Stimulated activated CD4-positive, alpha-beta T cell treated with anti-CD3 and anti-CD28 coated beads, Interleukin-4, amount 100 ng/mL, for 48 hours (primary cell): ENCODE data around the gene FSTL4.

Experiments used
- DNase-seq, 2 donors: peaks; one replicate each; pipeline ENCODE4 v3.0.0-alpha.2; 2020; ENCODE audit warnings: low read depth in 2 of 2

FSTL4 gene

DNA sequence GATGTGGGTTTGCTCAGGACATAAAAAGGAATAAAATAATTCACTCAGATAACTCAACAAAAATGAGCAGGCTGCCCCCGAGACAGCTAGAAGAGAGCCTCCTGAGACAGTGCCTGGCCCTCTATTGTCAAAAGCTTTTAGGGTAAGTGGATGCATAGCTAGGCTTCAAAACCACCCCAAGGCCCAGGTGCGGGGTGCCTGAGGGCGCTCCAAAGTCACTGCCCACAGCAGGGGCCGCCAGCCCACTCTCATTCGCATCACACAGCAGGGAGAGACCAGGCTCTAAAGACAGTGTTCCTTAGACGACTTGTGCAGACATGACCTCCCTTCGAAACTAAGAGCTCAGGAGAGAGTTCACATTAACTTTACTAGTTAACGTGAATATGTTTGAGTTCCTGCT, 271.5 kb downstream of the FSTL4 start:
- DNase-seq = no peak

DNA sequence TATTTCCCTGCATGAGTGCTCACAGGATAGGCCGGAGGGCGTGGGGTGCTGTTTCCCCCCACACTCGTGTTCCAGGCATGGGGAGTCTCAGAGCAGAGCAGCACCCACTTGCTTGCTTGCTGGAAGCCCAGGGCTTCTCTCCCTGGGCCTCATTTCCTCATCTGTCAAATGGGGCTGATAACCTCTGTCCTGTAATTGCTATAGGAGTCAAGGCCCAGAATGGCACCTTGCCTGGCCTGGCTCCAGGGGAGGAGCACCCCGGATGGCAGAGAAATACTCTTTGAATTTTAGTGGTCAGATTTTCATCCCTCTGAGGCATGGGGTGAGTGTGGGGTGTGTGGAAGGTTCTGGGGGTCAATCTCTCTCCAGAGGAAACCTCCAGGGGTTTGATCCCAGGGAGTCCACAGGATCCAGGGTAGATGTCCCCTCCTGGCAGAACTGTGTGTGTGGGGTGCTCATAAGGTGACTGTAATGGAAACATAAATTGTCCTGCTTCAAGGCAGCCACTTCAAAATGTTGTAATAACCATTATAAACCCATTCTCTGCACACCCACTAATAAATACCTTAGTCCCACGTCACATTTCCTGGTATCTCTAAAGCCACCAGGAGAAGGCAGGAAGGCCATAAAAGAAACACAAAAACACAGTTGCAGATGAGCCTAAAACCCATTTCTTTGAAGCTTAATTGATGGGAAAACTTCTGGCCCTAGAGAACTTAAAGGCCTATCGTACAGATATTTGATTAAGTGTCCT, 272.2 kb downstream of the FSTL4 start:
- DNase-seq = no peak

- no peak for DNase-seq
Observed at GRCh38 chr5:133338504-133339355, 273.6 kb downstream of the FSTL4 start.

DNA sequence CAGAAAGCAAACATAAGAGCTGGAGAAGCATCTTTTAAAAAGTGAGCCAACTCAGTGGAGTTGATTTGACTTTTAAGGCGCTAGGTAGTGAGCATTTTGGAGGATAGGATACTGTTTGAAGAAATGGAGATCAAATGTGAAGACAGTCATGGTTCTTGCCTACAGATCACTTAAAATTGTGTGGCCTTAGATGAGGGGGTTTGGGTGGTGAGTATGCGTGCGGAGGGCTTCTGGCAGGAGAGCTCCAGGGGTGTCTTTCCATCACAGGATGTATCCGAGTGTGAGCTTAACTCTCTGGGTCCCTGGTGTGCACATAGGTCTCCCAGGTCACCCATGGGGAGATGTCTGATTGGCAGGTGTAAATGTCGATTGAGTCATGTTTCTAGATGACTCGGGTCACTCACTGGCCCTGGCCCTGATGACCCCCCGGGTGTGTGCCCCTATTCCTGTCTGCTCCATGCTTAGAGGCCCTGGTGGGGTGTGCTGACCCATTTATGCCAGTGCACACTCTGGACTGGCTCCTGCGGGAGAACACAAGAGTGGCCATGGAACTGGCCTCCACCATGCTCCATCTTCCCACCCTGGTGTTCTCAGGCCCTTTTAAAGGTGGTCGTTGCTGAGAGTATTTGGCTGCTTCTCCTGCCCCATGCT, 274.4 kb downstream of the FSTL4 start:
- DNase-seq = no peak

- no peak for DNase-seq
Observed at GRCh38 chr5:133336969-133337410, 275.4 kb downstream of the FSTL4 start.

- DNase-seq = no peak
Observed at GRCh38 chr5:133336121-133336968, 276.0 kb downstream of the FSTL4 start.

DNA sequence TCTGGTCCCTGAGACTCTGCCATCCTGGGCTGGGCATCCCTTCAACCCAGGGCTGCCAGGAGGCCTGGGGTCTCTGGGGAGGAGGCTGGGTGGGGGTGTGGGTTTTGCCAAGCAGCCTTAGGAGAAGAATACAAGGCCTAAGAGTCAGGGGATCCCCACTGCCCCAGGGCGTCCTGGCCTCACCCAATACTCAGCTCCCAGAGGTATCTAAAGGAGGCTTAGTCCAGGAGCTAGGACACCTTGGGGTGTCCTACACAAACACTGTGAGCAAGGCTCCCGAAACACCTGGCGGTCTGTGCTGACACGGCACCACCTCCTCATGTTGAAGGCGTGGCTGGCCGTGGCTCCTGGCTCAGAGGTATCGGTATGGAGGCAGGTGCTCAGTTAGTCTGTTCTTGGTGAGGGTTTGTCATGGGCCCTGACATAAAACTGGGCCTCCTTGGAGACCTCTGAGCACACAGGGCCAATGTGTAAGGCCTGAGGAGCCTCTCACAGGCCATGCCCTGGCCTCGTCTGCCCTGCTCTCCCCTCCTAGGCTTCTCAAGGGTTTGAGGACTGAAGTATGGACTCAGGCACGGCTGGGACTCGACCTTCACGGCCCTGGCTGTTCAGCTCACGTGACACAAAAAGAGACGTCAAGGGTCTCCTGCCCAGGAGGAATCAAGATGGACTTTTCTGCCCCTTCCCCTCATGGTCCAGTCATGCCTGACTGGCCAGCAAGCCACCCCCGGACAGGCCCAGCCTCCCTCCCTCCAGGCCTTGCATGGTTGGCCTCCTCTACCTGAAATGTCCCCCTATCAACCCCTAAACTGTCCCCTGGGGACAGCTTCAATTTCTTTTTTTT, 277.3 kb downstream of the FSTL4 start:
- no peak for DNase-seq

DNA sequence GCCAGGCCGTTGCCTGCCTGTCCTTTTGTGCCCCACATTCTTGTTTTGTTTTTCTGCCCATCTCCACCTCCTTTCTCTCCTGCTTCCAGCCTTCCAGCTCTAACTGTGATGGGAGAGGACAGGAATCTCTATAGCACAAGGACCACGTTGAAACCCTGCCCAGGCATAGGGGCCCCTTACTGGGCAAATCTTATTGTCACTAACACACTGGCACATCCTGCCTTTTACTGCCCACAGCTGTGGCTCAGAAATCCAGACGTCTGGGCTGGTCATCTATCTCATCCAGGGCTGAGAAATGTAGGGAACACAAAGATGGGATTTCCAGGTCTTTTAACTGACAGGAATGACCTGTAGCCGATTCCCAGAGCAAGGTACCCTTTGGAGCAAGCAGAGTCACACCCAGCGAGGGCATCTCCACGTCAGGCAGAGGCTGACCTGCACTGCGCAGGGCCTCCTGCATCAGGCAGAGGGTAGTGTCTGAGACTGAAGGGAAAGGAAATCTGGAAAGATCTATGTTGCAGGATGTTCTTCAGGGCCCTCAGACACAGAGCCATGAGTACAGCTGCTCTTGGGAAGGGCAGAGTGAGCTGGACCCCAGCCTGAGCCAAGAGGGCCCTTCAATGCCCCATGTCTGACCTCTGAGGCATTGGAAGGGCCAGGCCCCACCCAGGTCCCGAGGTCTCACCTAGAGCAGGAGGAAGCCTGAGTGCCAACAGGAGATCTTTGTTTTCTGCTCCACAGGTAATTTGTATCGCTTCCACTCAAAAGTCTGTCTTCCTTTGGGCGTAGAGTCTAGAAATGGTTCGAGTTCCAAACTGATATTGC, 278.8 kb downstream of the FSTL4 start:
- DNase-seq = no peak

GRCh38 chr5:133332439-133333024, 279.8 kb downstream of the FSTL4 start:
- DNase-seq = no peak

DNA sequence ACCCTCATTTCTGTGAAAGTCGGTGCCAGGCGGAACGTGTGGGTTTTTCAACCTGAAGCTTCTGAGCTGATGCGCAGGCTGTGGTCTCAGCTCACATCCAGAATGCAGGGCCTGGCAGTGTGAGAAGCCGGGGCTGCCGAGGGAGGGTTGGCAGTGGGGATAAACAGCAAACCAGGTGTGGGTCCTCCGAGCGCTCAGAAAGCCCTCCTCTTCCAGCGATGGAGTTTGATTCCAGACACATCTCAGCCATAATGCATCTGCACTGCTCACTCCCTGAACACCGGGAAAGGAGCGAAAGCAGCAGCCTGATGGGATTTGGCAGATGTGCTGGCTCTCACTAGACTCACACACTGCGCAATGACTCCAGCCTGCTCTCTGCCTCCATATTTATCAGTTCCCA, 280.4 kb downstream of the FSTL4 start:
- no peak for DNase-seq

- no peak for DNase-seq
Observed at GRCh38 chr5:133330956-133331355, 281.4 kb downstream of the FSTL4 start.

DNA sequence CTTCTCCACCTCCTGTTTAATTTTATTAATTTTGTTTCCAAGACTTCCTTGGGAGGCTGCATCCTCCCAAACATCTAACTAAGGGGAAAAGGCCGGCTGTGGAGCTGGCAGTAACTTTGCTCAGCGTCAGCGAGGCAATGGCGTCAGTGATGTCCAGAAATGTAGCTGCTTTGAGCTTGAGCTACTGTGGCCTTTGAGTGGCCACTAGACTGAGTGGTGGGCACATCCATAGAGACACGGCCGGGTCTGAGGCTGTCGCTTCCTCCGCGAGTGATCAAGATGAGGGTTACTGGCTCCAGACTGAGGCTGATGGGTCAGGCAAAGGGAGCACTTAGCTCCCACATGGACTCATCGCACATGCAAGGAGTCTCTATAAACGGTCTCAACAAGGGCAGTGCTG, 283.5 kb downstream of the FSTL4 start:
- DNase-seq = no peak

DNA sequence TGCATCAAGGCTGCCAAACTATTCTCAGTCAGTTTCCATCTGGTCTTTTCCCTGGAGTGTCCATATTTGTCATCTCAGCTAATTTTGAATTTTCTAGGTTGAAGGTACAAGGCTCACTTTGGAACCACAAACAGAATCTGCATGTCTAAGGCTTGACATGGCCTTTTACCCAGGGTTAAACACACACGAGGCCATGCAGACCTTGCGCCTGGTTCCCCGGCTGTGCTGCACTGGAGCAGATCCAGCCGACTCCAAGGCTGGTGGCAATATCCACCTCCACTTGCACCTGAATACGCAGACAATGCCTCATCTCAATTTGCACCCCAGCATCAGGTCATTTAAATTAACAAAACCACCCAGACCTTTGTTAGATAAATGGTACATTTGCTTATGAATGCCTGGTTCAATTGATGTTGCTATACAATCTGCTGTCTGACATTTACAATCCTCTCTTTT, 284.4 kb downstream of the FSTL4 start:
- DNase-seq = no peak

DNA sequence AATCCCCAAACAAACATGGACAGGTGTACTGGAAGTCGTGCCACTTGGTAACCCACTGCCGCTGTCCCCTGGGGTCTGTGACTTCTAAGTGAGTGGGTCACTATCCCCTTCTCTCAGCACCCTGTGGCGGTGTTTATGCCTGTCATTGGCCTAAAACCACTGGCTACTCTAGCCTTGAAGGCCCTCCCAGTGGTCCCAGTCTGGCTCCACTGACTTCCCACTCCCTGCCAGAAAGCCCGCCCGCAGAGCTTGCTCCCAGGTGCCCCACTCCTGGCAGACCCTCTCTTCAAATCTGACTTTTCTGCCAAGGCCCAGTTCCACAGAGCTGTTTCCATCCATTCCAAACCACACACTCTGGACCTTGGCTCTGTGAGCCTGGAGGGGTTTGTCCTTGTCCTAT, 286.0 kb downstream of the FSTL4 start:
- DNase-seq = no peak

DNA sequence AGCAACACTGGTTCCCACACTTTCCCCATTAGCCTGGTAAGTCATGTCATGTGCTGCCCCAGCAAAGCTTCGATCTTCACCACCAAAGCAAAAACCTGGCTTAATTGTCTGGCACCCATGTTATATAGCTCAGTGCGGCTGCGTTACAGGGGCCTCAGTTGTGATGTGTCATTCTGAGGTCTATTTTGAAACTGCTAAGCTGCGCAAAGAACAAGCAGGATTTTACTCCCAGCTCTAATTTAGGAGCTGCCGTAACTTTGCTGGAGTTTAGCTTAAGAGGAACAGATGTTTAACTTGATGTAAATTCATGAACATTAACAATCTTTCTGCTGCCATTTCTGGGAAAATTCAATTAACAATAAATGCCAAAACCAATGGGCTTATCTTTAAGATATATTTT, 286.5 kb downstream of the FSTL4 start:
- DNase-seq = no peak

GRCh38 chr5:133324926-133325325, 287.4 kb downstream of the FSTL4 start:
- DNase-seq = no peak

GRCh38 chr5:133323494-133324457, 288.6 kb downstream of the FSTL4 start:
- no peak for DNase-seq

- no peak for DNase-seq
Observed at GRCh38 chr5:133322743-133323142, 289.6 kb downstream of the FSTL4 start.
